ENCODE measurements around the gene PYHIN1.

- TF ChIP-seq CTCF (IDR thresholded peaks at IDR 0.05; ENCODE audit: low read depth, low read length) (no peak), POLR2A (IDR thresholded peaks at IDR 0.05; ENCODE audit: extremely low read depth, insufficient read length) (no peak), MYC (IDR thresholded peaks at IDR 0.05; ENCODE audit: low read depth, low read length) (no peak)
Measured at GRCh38 chr1:159014003-159014571, 82.7 kb downstream of the PYHIN1 start.

Data from NB4 (cell line).